Naive B cell (primary cell): ENCODE results near the gene NKX3-2. TPM values are rescaled to one million over a fixed set of nuclear protein-coding genes. Genes with fewer than 3 reads are reported as not detected.

ENCODE experiments used
- ATAC-seq, 2 donors: fragments of 150-1000 bp; cut with Tn5 transposase; 2 replicates each; pipeline ENCODE4 v1.10.0; 2021; ENCODE audit warnings: low read depth in 2 of 2, mild to moderate bottlenecking in 2 of 2, moderate library complexity in 2 of 2
- DNase-seq: peaks from one replicate; pipeline ENCODE4 v3.0.0; 2022
- H3K27ac Mint-ChIP-seq, 6 donors: one replicate each; pipeline ENCODE4 v1.8.0; 2020 to 2022; ENCODE audit warnings: mild to moderate bottlenecking in 6 of 6, mixed read lengths in 6 of 6, moderate library complexity in 5 of 6, inconsistent platforms in 2 of 6
- H3K27me3 Mint-ChIP-seq, 3 donors: one replicate each; pipeline ENCODE4 v1.8.0; 2021 to 2022; ENCODE audit warnings: mixed read lengths in 3 of 3, mild to moderate bottlenecking in 1 of 3
- H3K36me3 Mint-ChIP-seq, 2 donors: one replicate each; pipeline ENCODE4 v1.8.0; 2020 to 2022; ENCODE audit warnings: mixed read lengths in 2 of 2, inconsistent platforms in 1 of 2, mild to moderate bottlenecking in 1 of 2
- H3K4me1 Mint-ChIP-seq, 3 donors: one replicate each; pipeline ENCODE4 v1.8.0; 2020 to 2022; ENCODE audit warnings: mixed read lengths in 3 of 3, inconsistent platforms in 1 of 3, mild to moderate bottlenecking in 1 of 3, moderate library complexity in 1 of 3
- H3K4me3 Mint-ChIP-seq, 8 donors: one replicate each; pipeline ENCODE4 v1.8.0; 2020 to 2022; ENCODE audit warnings: mild to moderate bottlenecking in 8 of 8, mixed read lengths in 8 of 8, moderate library complexity in 8 of 8, inconsistent platforms in 2 of 8
- H3K9me3 Mint-ChIP-seq, 7 donors: one replicate each; pipeline ENCODE4 v1.8.0; 2020 to 2022; ENCODE audit warnings: mixed read lengths in 7 of 7, mild to moderate bottlenecking in 5 of 7, inconsistent platforms in 2 of 7, moderate library complexity in 1 of 7
- polyA plus RNA-seq, 6 donors: library from polyadenylated mRNA; unstranded; fragments of 300-500 nt; fragmentation: Illumina TruSeq; gene quantifications; one replicate each; pipeline ENCODE4 v1.2.3, GENCODE V29; 2021; ENCODE audit warnings: low read depth in 6 of 6

Gene NKX3-2
- polyA plus RNA-seq, 6 donors from 2014 or later: not detected

DNA sequence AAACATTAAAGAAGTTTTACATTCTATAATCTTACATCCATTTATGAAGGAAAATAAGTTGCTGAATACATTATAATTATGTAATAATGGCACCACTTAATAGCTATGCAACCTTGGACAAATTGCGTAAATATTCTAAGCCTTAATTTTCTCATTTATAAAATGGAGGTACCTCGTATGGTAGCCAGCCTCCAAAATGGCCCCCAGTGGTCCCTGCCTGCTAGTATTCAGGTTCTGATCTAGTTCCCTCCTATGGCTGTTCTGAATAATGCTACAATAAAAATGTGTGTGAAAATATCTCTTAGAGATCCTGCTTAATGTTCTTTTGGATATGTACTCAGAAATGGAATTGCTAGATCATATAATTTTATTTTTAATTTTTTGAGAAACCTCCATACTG is 11.0 kb upstream of the NKX3-2 start:
- DNase-seq (no peak), ATAC-seq (no peak)
- Mint-ChIP-seq H3K9me3 (peaks cover 0 to 29% (median 11%) of the 10 kb centered on the region in 7 donors), H3K27ac (no peak overlapping the region), H3K4me1 (no peaks in the 10 kb centered on the region), H3K4me3 (no peak overlapping the region), H3K36me3 (peaks cover 0 to 8% of the 10 kb centered on the region in 2 donors), H3K27me3 (peaks cover 29 to 47% (median 46%) of the 10 kb centered on the region in 3 donors)

DNA sequence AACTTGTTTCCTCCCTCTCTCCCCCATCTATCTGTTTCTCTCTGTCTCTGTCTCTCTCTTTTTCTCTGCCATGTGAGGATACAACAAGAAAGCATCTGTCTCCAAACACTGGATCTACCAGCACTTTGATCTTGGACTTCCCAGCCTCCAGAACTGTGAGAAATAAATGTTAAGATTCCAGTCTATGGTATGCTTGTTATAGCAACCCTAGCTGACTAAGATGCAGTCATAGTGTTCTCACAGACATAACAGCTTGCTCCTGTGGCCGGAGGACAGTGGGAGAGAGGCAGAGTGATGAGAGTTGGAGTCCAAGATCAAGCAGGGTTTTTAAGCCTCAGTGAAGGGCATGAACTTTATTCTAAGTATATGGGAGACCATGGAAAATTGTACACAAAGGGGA is 8.8 kb upstream of the NKX3-2 start:
- Mint-ChIP-seq H3K9me3 (peaks cover 0 to 30% (median 16%) of the 10 kb centered on the region in 7 donors), H3K4me1 (peaks cover 7 to 12% (median 9%) of the 10 kb centered on the region in 3 donors), H3K4me3 (no peak overlapping the region), H3K27me3 (peaks cover 40 to 66% (median 59%) of the 10 kb centered on the region in 3 donors), H3K36me3 (no peaks in the 10 kb centered on the region), H3K27ac (no peak overlapping the region)
- DNase-seq (no peak), ATAC-seq (no peak)

DNA sequence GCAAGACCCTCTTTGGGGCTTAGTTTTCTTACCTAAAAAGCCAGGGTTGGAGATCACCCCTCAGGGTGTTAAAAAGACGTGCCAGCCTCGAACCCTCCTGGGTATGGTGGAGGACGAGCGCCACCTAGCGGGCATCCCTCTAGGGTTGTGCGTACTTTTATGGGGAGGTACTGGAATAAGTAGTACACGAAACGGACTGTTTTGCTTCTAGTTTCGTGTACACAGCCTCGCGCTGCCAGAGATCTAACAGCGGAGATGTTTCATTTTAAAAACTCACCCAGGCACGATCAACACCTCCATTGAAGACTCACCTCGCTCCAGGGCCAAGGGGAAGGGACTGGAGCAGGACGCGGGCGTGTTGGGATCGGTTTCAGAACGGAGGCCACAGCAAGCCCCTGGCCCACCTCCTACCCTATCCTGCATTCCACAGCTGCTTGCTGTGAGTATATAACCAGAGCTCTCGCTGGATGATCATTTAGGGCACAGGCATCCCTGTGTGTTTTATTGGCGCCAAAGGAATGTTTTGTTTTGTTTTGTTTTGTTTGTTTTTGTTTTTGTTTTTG is 4.8 kb upstream of the NKX3-2 start:
- ATAC-seq: peak; percentile 52 to 64
- peak overlapping the region; percentile 51 to 89 (median 76) for H3K4me3 Mint-ChIP-seq
- peak overlapping the region in 2 of 6 donors; percentile 14 to 53 for H3K27ac Mint-ChIP-seq
- peaks cover 0 to 40% (median 17%) of the 10 kb centered on the region in 7 donors for H3K9me3 Mint-ChIP-seq
- peak; percentile 64 for DNase-seq
- H3K4me1 Mint-ChIP-seq: peaks cover 24 to 31% (median 31%) of the 10 kb centered on the region in 3 donors
- peaks cover 0 to 13% of the 10 kb centered on the region in 2 donors for H3K36me3 Mint-ChIP-seq
- H3K27me3 Mint-ChIP-seq: peaks cover 60 to 83% (median 76%) of the 10 kb centered on the region in 3 donors

DNA sequence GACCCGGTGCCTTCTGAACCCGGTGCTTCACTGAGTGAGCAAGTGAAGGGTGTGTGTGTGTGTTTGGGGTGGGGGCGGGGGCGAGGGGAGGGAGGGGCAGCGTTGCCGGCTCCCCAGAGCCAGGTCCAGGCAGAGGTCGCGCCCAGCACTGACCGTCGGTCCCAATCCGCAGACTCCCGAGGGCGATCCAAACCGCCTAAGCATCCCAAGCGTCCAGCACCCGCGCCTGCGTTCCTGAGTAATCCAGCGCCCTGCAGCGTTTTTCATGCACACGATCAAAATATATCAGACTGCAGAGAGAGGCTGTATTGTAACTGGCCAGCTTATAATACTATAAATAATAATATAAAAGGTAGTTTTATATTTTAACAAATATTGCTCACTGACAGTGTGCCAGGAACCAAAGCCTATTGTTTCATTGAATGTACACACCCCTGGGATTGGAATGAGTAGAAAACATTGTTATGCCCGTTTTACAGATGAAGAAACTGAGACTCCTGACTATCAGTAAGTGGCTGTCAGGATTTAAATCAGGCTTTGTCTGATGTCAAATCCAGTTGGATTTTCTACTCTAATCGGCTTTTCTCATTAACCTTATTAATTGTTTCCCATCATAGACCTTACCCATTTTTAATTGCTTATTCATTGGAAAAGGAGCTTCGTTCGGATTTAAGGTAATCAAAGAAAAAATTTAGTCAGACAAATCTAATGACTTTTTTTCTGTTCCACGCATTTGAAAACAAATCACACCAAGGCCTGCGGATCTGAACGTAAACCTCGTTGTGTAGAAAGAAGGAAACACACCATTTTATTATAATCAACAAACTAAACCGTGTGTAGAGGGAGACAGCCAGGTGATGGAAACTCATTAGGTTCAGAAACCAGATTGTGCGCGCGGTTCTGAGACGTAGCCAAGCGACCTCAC is 4.0 kb upstream of the NKX3-2 start:
- H3K4me1 Mint-ChIP-seq: peaks cover 27 to 35% (median 35%) of the 10 kb centered on the region in 3 donors
- peaks cover 63 to 82% (median 74%) of the 10 kb centered on the region in 3 donors for H3K27me3 Mint-ChIP-seq
- no peak for DNase-seq
- peaks cover 0 to 14% of the 10 kb centered on the region in 2 donors for H3K36me3 Mint-ChIP-seq
- H3K4me3 Mint-ChIP-seq: peak overlapping the region; percentile 69 to 89 (median 78)
- peaks cover 0 to 39% (median 17%) of the 10 kb centered on the region in 7 donors for H3K9me3 Mint-ChIP-seq
- no peak for ATAC-seq
- peak overlapping the region in 3 of 6 donors; percentile 38 to 94 (median 53) for H3K27ac Mint-ChIP-seq

DNA sequence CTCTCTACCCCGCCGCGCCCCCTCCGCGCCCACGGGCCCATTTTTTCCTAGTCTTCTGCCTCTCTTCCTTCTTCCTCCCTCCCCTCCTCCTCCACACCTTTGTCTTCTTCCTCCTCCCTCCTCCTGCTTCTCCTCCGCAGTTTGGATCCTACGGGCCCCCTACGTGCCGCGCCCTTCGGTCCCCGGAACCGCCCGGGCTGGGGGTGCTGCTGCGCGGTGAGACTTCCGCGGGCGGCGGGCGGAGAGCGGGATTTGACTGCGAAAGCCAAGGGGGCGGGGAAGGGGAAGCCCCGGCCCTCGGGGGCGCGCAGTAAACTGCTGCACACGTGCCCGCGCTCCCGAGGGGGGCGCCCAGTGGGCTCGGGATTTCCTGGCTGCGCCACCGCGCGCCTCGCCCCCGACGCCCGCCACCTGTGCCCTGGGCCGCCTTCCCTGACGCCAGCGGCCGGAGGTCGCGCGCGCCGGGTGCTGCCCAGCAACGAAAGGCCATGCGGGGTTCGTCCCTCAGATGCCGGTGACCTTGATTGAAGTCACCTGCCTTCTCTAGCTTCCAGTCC is 3.3 kb upstream of the NKX3-2 start:
- Mint-ChIP-seq H3K27ac (peak overlapping the region in 1 of 6 donors; percentile 94), H3K9me3 (peaks cover 0 to 35% (median 17%) of the 10 kb centered on the region in 7 donors), H3K36me3 (peaks cover 0 to 22% of the 10 kb centered on the region in 2 donors), H3K4me1 (peaks cover 34 to 42% (median 41%) of the 10 kb centered on the region in 3 donors), H3K4me3 (peak overlapping the region; percentile 51 to 92 (median 78)), H3K27me3 (peaks cover 63 to 82% (median 74%) of the 10 kb centered on the region in 3 donors)
- ATAC-seq (peak; percentile 37 to 53), DNase-seq (no peak)

DNA sequence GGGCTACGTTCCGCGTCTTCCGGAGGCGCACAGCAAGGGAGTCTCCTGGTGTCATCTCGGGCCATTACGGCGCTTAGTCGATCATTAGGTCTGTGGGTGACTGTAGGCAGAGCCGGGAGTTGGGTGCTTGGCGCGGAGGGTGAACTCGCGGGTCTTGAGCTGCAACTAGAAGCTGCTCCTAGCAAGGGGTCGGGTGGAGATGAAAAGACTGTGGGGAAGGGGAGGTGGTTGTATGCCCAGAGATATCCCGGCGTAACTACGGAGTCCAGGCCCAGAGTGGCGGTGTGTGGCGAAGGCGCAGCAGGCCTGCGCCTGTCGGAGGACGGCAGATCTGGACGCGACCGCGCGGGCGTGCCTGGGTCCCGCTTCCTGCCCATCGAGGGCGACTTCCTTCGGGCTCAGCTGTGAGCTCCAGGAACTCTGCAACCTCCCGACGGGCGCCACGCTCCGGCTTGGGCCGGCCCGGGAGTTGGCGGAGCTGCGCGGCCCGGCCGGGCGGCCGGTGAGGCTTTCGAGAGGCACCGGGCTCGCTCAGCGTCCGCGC is 2.7 kb upstream of the NKX3-2 start:
- H3K4me3 Mint-ChIP-seq: peak overlapping the region; percentile 68 to 92 (median 88)
- DNase-seq: no peak
- peaks cover 0 to 32% (median 13%) of the 10 kb centered on the region in 7 donors for H3K9me3 Mint-ChIP-seq
- peaks cover 0 to 22% of the 10 kb centered on the region in 2 donors for H3K36me3 Mint-ChIP-seq
- ATAC-seq: peak; percentile 7 to 9
- H3K27ac Mint-ChIP-seq: peak overlapping the region in 5 of 6 donors; percentile 32 to 98 (median 77)
- peaks cover 58 to 81% (median 70%) of the 10 kb centered on the region in 3 donors for H3K27me3 Mint-ChIP-seq
- H3K4me1 Mint-ChIP-seq: peaks cover 34 to 44% (median 44%) of the 10 kb centered on the region in 3 donors

DNA sequence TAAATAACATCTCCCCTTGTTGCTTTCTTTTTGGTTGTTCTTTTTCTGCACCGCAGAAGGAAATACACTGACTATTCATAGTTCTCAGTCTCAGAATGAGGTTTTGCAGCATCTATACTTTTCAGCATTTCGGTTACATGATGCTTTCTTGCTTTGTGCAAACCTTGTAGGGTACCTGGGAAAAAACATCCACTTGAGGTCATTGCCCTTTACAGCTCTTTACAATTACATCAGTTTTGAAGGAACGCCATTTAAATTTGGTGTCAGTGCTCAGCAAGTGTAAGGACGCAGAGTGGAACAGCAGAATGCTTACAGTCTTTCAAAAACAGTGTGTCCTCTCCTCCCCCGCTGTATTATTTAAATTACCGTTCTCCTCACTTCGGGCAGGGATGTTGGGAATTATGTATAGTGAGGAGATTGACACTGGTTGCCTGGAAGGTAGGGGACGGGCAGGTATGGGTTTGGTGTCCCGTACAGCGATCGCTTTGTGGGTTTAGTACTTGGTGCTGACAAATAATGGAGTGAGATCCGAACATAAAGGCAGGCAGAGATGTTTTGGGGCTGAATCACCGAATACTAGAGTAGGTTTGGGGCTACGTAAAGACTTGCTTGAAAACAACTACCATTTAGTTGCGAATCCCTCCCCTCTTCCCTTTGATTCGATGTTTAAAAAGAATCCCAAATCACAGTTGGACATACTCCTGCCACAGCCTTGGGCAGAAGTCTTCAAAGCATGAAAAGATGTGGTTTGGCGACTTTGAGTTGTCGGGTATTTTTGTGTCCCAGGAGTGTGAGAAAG is 2.0 kb upstream of the NKX3-2 start:
- peaks cover 53 to 81% (median 66%) of the 10 kb centered on the region in 3 donors for H3K27me3 Mint-ChIP-seq
- H3K27ac Mint-ChIP-seq: peak overlapping the region; percentile 7 to 98 (median 84)
- no peak for DNase-seq
- H3K4me1 Mint-ChIP-seq: peaks cover 34 to 46% (median 45%) of the 10 kb centered on the region in 3 donors
- peaks cover 0 to 25% (median 10%) of the 10 kb centered on the region in 7 donors for H3K9me3 Mint-ChIP-seq
- ATAC-seq: no peak
- H3K4me3 Mint-ChIP-seq: peak overlapping the region; percentile 68 to 92 (median 88)
- H3K36me3 Mint-ChIP-seq: peaks cover 0 to 22% of the 10 kb centered on the region in 2 donors

DNA sequence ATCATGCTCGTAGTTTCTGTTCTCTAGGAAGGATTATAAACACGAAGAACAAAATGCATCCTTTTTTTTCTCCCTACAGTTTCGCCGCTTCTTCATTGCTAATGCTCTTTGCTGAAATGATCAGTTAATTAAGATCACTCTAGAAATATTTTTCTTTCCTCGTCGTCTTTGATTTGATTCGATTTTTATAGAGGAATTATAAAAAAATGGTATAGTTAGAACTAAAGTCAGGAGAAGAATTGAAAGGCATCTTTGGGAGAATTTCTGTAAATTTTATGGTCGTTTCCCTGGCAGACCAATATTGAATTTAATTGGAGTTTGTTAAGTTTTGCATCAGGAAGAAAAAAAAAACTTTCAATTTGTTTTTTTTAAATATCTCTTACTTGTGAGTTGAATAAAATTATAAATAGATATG is 1.1 kb upstream of the NKX3-2 start:
- no peak for ATAC-seq
- Mint-ChIP-seq H3K36me3 (peaks cover 0 to 22% of the 10 kb centered on the region in 2 donors), H3K27me3 (peaks cover 53 to 81% (median 66%) of the 10 kb centered on the region in 3 donors), H3K4me1 (peaks cover 38 to 54% (median 49%) of the 10 kb centered on the region in 3 donors), H3K9me3 (peaks cover 0 to 26% (median 10%) of the 10 kb centered on the region in 7 donors), H3K27ac (peak overlapping the region in 3 of 6 donors; percentile 43 to 79 (median 59)), H3K4me3 (peak overlapping the region; percentile 81 to 92 (median 85))
- no peak for DNase-seq

DNA sequence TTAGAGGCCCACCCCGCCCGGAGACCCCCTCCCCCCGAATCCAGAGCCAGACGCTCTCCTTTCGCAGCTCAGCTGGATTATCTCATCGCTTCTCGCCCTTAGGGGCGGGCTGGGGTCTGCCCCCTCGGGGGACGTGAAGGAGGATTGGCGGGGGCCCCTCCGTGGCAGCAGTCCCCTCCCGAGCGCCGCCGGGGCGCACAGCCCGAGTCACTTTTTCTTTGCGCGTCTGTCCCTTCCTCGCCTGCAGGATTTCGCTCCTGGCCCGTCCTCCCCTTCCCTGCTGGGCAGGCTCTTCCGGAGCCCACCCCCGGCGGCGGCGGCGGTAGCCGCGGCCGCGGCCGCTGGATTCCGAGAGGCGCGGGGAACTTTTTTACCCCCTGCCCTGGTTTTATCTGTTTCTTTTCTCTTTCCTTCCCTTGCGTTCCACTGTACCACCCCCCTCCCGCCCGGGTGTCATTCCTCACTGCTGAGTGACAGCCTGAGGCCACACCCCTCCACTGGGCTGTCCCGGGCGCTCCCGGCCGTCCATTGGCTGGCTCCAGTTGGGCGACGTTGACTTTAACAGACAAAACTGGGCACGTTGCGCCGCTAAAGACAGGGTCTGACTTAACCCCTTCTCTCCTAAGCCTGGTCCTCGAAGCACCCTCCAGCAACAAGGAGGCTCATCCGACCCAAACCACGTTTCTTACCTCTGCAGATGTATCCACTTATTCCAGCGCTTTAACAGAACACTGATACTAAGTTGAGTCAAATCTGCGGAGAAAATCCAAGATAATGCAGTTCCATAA is 492 bp upstream of the NKX3-2 start:
- H3K27ac Mint-ChIP-seq: peak overlapping the region in 3 of 6 donors; percentile 43 to 79 (median 59)
- peak overlapping the region; percentile 81 to 92 (median 85) for H3K4me3 Mint-ChIP-seq
- H3K4me1 Mint-ChIP-seq: peaks cover 38 to 55% (median 54%) of the 10 kb centered on the region in 3 donors
- no peak for DNase-seq
- peak; percentile 19 to 29 for ATAC-seq
- H3K36me3 Mint-ChIP-seq: peaks cover 0 to 22% of the 10 kb centered on the region in 2 donors
- H3K27me3 Mint-ChIP-seq: peaks cover 57 to 81% (median 62%) of the 10 kb centered on the region in 3 donors
- H3K9me3 Mint-ChIP-seq: peaks cover 0 to 26% (median 12%) of the 10 kb centered on the region in 7 donors

DNA sequence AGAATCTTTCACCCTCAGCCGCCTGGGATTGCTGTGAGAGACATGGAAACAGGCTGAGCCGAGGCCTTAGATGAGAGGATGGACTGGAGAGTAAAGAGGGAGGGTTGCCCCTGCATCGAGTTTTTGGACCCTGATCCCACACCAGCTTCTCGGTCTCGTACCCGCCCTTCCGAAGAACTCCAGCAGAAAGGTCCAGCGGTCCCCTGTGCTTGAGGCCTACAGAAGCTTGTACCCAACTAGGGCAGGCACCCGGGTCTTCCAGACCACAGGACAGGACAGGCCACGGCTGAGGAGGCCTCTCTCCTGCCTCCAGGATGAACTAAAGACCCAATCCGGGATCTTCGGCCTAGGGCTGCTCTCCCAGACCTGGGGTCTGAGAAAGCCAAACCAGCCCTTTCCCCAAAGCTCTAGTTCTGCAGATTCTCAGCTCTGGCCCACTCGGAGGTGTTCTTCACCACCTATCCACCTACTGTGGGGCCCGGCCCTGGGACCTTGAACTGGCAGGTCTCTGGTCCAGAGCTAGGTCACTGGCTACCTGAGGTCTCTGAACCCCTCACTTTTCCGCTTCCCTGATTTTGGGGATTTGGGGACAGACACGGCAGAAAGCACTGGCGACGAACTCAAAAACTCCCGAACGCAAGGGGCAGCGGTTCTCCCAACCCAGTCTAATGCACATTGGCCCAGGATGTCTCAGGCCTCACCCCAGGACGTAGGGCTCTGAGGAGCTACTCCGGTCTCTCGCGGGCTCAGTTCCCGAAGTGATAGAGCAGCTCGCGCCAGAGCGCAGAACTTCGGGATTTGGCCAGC is 1.1 kb downstream of the NKX3-2 start:
- Mint-ChIP-seq H3K9me3 (peaks cover 3 to 35% (median 18%) of the 10 kb centered on the region in 7 donors), H3K27ac (peak overlapping the region in 4 of 6 donors; percentile 54 to 92 (median 82)), H3K27me3 (peaks cover 61 to 83% (median 61%) of the 10 kb centered on the region in 3 donors), H3K36me3 (peaks cover 5 to 31% of the 10 kb centered on the region in 2 donors), H3K4me1 (peaks cover 33 to 53% (median 51%) of the 10 kb centered on the region in 3 donors), H3K4me3 (peak overlapping the region; percentile 52 to 89 (median 79))
- no peak for DNase-seq
- ATAC-seq: no peak

DNA sequence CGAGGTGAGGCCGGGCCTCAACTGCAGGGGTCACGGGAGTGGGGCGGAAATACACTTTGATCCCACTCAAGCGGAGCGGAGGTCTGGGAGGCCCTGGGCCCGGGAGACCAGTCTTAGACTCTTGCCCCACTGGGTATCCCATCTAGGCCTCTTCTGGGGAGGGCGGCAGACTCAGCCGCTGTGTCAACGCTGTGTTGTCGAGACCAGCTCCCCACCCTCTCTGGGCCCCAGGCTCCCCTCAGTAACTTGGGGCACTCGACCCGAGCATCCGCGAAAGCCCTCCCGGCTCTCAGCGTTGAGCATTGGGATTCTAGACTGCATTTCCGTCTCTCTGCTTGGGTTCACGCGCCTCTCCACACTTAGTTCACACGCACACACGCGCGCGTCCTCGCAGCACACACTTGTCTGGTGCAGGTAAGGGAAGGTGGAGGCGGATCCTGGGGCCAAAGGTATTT is 1.7 kb downstream of the NKX3-2 start:
- H3K36me3 Mint-ChIP-seq: peaks cover 5 to 34% of the 10 kb centered on the region in 2 donors
- no peak for DNase-seq

More for the DNA sequence above, 1.7 kb downstream of the NKX3-2 start:
- peak overlapping the region; percentile 62 to 89 (median 78) for H3K4me3 Mint-ChIP-seq
- peaks cover 4 to 37% (median 23%) of the 10 kb centered on the region in 7 donors for H3K9me3 Mint-ChIP-seq
- H3K27ac Mint-ChIP-seq: peak overlapping the region in 3 of 6 donors; percentile 54 to 92 (median 73)
- H3K27me3 Mint-ChIP-seq: peaks cover 64 to 87% (median 67%) of the 10 kb centered on the region in 3 donors
- H3K4me1 Mint-ChIP-seq: peaks cover 35 to 54% (median 51%) of the 10 kb centered on the region in 3 donors
- no peak for ATAC-seq
